Ectodermal cell (in vitro differentiated cells): ENCODE results near the gene DYNLT2.
A peak's percentile ranks its signal among the peaks of the same experiment; 100 is the strongest.
"Not testable (repeated sequence)": the region's sequence is repeated elsewhere in the genome, so short reads cannot be mapped to it uniquely, and the experiment has no call there.

Source experiments
- H3K27ac ChIP-seq: 2 replicates; pipeline ENCODE4 v1.7.0; 2013; ENCODE audit warnings: mild to moderate bottlenecking, low read depth, low read length; ENCODE audit not compliant: insufficient read depth, poor library complexity, severe bottlenecking
- H3K27me3 ChIP-seq: 2 replicates; pipeline ENCODE4 v1.7.0; 2013; ENCODE audit warnings: mild to moderate bottlenecking, low read length; ENCODE audit not compliant: insufficient read depth, control insufficient read depth, poor library complexity, severe bottlenecking
- H3K36me3 ChIP-seq: one replicate; pipeline ENCODE4 v1.7.0; 2013; ENCODE audit warnings: low read length; ENCODE audit not compliant: control insufficient read depth, insufficient read depth
- H3K4me1 ChIP-seq: one replicate; pipeline ENCODE4 v1.7.0; 2013; ENCODE audit warnings: low read length; ENCODE audit not compliant: control insufficient read depth, insufficient read depth
- H3K4me3 ChIP-seq: 2 replicates; pipeline ENCODE4 v1.7.0; 2013; ENCODE audit warnings: low read depth, low read length, control low read depth; ENCODE audit not compliant: insufficient read depth
- H3K9me3 ChIP-seq: 2 replicates; pipeline ENCODE4 v1.7.0; 2013; ENCODE audit warnings: mild to moderate bottlenecking, low read length, moderate library complexity; ENCODE audit not compliant: control insufficient read depth
- WGBS, 2 experiments: methylation state at CpG; one replicate each; pipeline ENCODE4 v1.1.7; 2013; ENCODE audit warnings: missing lambda C conversion rate in 2 of 2; 5-methylcytosine and 5-hydroxymethylcytosine counted together

Gene DYNLT2

DNA sequence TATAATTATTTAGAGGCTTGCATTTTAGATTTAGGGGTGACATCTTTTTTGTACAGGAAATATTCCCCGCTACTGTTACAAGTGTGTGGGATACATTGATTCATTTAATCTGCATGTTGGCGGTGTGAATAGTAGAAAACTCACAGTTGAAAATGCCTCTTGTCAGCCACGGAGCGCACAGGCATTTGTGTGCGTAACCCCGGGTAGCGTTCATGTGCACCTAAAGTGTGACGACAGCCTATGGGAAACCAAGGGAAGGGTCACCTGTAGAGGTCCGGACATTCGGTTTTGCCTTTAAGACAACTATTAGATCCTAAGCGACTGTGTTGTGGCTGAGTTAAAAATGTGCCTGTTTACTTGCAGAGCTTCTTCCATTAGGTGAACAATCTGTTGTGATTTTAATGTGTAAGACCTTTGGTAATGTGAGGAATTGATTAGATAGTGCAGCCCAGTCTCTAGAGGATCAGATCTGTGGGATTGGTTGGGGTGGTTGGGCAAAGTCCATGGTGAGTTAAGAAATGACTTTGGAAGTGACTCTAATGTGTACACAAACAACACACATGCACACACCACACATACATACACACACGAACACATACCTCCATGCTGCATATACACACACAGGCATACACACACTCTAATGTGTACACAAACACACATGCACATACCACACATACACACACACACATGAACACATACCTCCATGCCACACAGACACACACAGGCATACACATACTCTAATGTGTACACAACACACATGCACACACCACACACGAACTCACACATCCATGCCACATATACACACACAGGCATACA, 15.8 kb upstream of the DYNLT2 start:
- peaks cover 7% of the 10 kb centered on the region for H3K36me3 ChIP-seq
- no peaks in the 10 kb centered on the region for H3K4me1 ChIP-seq
- H3K27ac ChIP-seq = no peak overlapping the region
- WGBS, 2 experiments = 96% methylated on average over 13 of the region's 13 CpGs
- H3K4me3 ChIP-seq = no peak overlapping the region
- no peaks in the 10 kb centered on the region for H3K27me3 ChIP-seq
- no peaks in the 10 kb centered on the region for H3K9me3 ChIP-seq

DNA sequence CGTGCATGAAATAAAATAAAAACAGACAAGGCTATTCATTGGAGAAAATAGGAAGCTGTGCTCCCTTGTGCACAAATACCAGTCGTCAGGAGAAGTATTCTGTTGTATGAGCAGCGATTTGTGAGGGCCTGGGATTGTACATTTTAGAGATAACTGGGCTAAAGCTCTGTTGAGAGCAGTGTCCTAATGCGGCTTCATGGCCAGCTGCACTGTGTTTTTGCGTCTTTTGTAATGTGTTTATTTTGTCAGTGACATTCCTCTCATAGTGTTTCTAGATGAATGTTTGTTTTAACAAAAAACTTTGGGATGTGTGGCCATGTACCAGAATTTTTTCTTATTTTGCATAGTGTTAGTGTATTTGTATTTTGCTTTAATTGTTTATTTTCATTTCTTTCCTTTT, 14.9 kb upstream of the DYNLT2 start:
- Histone ChIP-seq H3K27ac (no peak overlapping the region), H3K27me3 (no peaks in the 10 kb centered on the region), H3K4me3 (no peak overlapping the region), H3K36me3 (peaks cover 7% of the 10 kb centered on the region), H3K4me1 (no peaks in the 10 kb centered on the region), H3K9me3 (no peaks in the 10 kb centered on the region)
- 89 to 95% methylated on average over 5 of the region's 5 CpGs for WGBS, 2 experiments

DNA sequence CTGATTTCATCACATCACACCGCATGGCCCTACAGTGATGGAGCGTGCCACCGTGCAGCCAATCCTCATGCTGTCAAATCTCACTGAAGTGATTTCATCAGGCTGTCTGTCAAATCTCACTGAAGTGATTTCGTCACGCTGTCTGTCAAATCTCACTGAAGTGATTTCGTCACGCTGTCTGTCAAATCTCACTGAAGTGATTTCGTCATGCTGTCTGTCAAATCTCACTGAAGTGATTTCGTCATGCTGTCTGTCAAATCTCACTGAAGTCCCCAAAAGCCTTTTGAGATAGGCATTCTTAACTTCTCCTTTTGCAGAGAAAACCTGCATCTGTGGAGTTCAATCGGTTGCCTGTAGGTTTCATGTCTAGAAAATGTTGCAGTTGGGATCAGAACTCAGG, 14.4 kb upstream of the DYNLT2 start:
- 94 to 95% methylated on average over 10 of the region's 10 CpGs for WGBS, 2 experiments
- not testable (repeated sequence) for H3K9me3 ChIP-seq, H3K27me3 ChIP-seq, H3K4me3 ChIP-seq, H3K27ac ChIP-seq, H3K4me1 ChIP-seq, H3K36me3 ChIP-seq

DNA sequence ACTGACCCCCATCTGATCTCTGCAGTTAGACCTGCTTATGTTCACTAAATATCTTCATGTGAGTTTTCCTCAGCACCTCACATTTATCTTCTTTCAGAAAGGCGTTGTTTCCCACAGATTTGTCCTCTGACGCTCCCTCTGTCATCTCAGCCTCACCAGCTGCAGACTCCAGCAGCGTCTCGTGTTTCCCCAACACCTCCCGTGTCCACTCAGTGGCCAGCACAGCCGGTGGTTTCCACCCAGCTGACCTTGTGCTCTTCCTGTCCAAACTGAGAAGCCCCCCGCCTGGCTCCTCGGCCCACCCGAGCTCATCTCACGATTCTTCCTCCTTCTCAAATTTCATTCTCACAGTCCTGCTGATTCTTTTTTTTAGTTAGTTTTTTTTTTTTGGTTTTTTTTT, 12.5 kb upstream of the DYNLT2 start:
- Histone ChIP-seq H3K27me3 (no peaks in the 10 kb centered on the region), H3K4me3 (no peak overlapping the region), H3K27ac (no peak overlapping the region), H3K36me3 (peaks cover 7% of the 10 kb centered on the region), H3K9me3 (no peaks in the 10 kb centered on the region), H3K4me1 (no peaks in the 10 kb centered on the region)
- 91 to 95% methylated on average over 9 to 10 of the region's 10 CpGs for WGBS, 2 experiments

DNA sequence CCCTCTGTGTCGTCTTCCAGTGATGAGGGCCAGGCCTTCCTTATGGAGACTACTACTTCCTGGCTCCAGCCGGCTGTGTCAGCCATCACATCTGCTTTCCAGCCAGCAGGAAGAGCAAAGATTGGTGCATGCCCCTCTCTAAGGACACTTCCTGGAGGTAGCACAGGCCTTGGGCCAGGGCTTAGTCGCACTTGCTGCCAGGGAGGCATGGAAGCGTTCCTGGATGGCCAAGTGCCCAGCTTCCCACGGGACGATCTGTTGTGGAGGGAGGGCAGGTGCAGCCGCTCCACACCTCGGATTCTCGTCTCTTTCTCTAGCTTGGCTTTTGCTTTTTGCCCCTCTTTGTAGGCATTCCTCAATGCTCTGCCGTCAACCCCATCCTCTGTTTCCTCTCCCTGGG, 11.9 kb upstream of the DYNLT2 start:
- Histone ChIP-seq H3K36me3 (peaks cover 3% of the 10 kb centered on the region), H3K27ac (no peak overlapping the region), H3K4me3 (no peak overlapping the region), H3K9me3 (no peaks in the 10 kb centered on the region), H3K4me1 (no peaks in the 10 kb centered on the region), H3K27me3 (no peaks in the 10 kb centered on the region)
- WGBS, 2 experiments = 90 to 92% methylated on average over 10 of the region's 10 CpGs

DNA sequence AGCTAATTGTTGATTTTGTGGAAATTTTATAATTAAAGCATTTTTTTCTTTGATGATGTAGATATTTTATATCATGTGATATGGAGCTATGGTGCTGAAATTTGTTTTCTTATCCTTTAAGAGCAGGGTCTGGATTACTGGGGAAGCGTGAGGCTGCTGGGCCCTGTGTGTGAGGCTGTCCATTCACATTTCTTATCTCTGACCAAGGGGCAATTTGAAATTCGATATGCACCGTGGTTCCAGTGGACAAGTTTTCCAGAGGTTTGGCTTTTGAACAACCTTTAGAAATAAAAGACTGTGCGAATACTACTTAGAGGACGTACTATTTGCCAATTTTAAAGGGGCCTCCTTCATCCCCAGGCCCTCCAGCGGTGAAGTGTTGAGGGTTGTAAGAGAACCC, 3.8 kb upstream of the DYNLT2 start:
- H3K36me3 ChIP-seq = no peaks in the 10 kb centered on the region
- 91 to 93% methylated on average over 6 of the region's 6 CpGs for WGBS, 2 experiments
- no peaks in the 10 kb centered on the region for H3K9me3 ChIP-seq
- H3K27ac ChIP-seq = no peak overlapping the region
- H3K4me1 ChIP-seq = peaks cover 10% of the 10 kb centered on the region
- H3K27me3 ChIP-seq = no peaks in the 10 kb centered on the region
- H3K4me3 ChIP-seq = no peak overlapping the region

DNA sequence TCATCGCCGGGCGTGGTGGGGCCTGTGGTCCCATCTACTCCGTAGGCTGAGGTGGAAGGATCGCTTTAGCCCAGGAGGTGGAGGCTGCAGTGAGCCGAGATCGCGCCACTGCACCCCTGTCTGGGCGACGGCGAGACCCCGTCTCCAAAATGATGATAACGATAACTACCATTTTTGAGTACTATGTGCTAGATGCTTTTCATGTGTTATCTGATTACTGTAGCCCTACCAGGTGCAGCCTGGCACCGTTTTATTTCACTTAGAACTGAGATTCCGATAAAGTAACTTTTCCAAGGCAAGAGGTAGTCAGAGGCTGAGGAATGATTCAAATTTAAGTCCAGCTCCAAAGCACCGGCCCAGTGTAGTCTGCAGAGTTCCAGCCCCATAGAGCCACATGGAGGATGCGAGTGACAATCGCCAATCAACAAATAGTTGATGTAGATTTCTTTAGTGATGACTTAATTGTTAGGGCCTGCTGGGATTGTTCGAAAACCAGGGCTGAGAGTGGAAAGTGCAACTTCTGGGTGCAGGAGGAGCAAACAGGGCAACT, 777 bp upstream of the DYNLT2 start:
- H3K4me3 ChIP-seq = peak overlapping the region; percentile 85
- WGBS, 2 experiments = 10 to 12% methylated on average over 19 of the region's 19 CpGs
- no peaks in the 10 kb centered on the region for H3K27me3 ChIP-seq
- H3K27ac ChIP-seq = peak overlapping the region; percentile 95
- H3K9me3 ChIP-seq = no peaks in the 10 kb centered on the region
- no peaks in the 10 kb centered on the region for H3K36me3 ChIP-seq
- H3K4me1 ChIP-seq = peaks cover 12% of the 10 kb centered on the region

DNA sequence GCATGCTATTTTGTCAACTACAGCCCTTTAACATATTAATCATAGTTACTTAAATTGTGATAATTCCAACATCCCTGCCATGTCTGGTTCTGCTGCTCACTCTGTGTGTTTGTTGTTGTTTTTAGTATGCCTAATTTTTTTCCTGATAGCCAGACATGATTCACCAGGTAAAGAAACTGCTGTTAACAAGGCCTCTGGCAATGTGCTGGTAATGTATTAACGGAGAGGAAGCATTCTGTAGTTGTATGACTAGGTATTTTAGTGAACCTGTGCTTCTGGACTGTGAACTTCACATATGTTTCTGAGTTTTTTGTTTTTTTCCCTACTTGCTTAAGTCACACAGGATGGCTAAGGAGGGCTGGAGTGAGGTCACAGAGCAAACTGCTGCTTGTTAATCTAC, 4.8 kb downstream of the DYNLT2 start:
- Histone ChIP-seq H3K4me3 (no peak overlapping the region), H3K27me3 (no peaks in the 10 kb centered on the region), H3K9me3 (no peaks in the 10 kb centered on the region), H3K4me1 (peaks cover 6% of the 10 kb centered on the region), H3K36me3 (no peaks in the 10 kb centered on the region), H3K27ac (no peak overlapping the region)
- WGBS, 2 experiments = 88 to 91% methylated on average over 1 of the region's 1 CpG

DNA sequence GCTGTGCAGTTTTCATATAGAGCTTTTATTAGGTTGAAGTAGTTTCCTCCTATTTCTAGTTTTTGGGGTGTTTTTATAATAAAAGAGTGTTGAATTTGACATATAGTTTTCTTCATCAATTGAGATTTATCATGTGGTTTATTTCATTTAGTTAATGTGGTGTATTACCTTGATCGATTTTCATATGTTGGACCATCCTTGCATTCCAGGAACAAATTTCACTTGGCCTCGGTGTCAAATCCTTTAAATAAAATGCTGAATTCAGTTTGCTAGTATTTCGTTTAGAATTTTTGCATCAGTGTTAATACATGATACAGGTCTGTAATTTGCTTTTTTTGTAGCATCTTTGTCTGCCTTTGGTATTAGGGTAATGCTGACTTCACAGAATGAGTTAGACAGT, 6.0 kb downstream of the DYNLT2 start:
- Histone ChIP-seq H3K27ac (no peak overlapping the region), H3K9me3 (no peaks in the 10 kb centered on the region), H3K4me3 (no peak overlapping the region), H3K4me1 (peaks cover 4% of the 10 kb centered on the region), H3K27me3 (no peaks in the 10 kb centered on the region), H3K36me3 (no peaks in the 10 kb centered on the region)
- WGBS, 2 experiments = 88 to 89% methylated on average over 3 of the region's 3 CpGs

DNA sequence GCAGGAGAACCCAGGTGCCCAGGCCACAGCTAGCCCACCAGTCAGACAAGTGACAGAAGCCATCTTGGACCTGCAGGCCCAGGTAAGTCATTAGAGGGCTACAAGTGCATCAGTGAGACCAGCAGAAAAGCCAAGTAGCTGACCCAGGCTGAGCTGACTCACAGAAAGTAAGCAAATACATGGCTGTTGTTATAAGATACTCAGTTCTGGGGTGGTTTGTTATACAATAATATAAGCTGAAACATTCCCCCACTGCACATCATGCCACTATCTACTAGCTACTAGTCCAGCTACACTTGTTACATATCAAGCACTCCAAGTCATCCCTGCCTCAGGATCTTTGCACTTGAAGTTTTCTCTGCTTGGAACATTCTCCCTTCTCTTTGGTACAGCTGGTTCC, 10.0 kb downstream of the DYNLT2 start:
- Histone ChIP-seq H3K36me3 (no peaks in the 10 kb centered on the region), H3K27ac (no peak overlapping the region), H3K4me3 (no peak overlapping the region), H3K9me3 (no peaks in the 10 kb centered on the region), H3K4me1 (no peaks in the 10 kb centered on the region), H3K27me3 (no peaks in the 10 kb centered on the region)
